HCT116 (cell line): ENCODE results near the gene KCNK4. TPM values are rescaled to one million over a fixed set of nuclear protein-coding genes. Genes with fewer than 3 reads are reported as not detected.

Source experiments
- EGR1 ChIP-seq: IDR thresholded peaks from 2 replicates; pipeline ENCODE4 v1.6.1; 2012; ENCODE audit warnings: low read depth
- POLR2AphosphoS5 ChIP-seq: IDR thresholded peaks from 2 replicates; pipeline ENCODE4 v1.6.1; 2011; ENCODE audit warnings: mild to moderate bottlenecking, low read depth, low read length, moderate library complexity
- SP1 ChIP-seq: IDR thresholded peaks from 2 replicates; pipeline ENCODE4 v1.6.1; 2012; ENCODE audit warnings: low read depth
- microRNA-seq: library from miRNA; unstranded; fragments of <30 nt; microRNA quantifications from one replicate; pipeline ENCODE4, GENCODE V29; 2016; ENCODE audit warnings: borderline number of aligned reads
- total RNA-seq: library from RNA; stranded (reverse); gene quantifications from one replicate; pipeline ENCODE4 v1.2.1, GENCODE V29; 2021; ENCODE audit not compliant: unreplicated experiment
- TF ChIP-seq, protein P1 (sequence below), 3 experiments: fragments of 200-600 bp in 1 of 3; sonication (generic) in 1 of 3; IDR thresholded peaks in 2 of 3; conservative IDR thresholded peaks in 1 of 3; 2 replicates each; pipeline ENCODE4 v1.5.1; 2012 to 2017; ENCODE audit warnings: low read depth in 2 of 3, low read length in 2 of 3, antibody characterized with exemption in 1 of 3, borderline replicate concordance in 1 of 3, control low read depth in 1 of 3, mild to moderate bottlenecking in 1 of 3, mixed read lengths in 1 of 3, mixed run types in 1 of 3, moderate library complexity in 1 of 3; ENCODE audit not compliant: insufficient read depth in 1 of 3

The KCNK4 gene
- total RNA-seq, 1 experiment from 2014 or later, result not detected

GRCh38 chr11:64349404-64349803, 58.3 kb downstream of the KCNK4 start (continued):
- TF ChIP-seq, protein P1, sequence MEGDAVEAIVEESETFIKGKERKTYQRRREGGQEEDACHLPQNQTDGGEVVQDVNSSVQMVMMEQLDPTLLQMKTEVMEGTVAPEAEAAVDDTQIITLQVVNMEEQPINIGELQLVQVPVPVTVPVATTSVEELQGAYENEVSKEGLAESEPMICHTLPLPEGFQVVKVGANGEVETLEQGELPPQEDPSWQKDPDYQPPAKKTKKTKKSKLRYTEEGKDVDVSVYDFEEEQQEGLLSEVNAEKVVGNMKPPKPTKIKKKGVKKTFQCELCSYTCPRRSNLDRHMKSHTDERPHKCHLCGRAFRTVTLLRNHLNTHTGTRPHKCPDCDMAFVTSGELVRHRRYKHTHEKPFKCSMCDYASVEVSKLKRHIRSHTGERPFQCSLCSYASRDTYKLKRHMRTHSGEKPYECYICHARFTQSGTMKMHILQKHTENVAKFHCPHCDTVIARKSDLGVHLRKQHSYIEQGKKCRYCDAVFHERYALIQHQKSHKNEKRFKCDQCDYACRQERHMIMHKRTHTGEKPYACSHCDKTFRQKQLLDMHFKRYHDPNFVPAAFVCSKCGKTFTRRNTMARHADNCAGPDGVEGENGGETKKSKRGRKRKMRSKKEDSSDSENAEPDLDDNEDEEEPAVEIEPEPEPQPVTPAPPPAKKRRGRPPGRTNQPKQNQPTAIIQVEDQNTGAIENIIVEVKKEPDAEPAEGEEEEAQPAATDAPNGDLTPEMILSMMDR (IDR thresholded peaks at IDR 0.05 in 2 of 3, conservative IDR thresholded peaks at IDR 0.05 in 1 of 3; ENCODE audit: borderline replicate concordance in 1 of 3, insufficient read depth in 1 of 3, low read depth in 2 of 3, low read length in 2 of 3), result no peak
- no peak for TF ChIP-seq POLR2AphosphoS5
- no peak for TF ChIP-seq EGR1
- no peak for TF ChIP-seq SP1

Small RNA genes lying within 50 kb of the gene (microRNA-seq; reads per million reads assigned to microRNA genes)
- gene MIR7155, result 1.6 reads per million

Other genes with a start within 250 kb of the KCNK4 start
- 61.1 TPM for gene MACROD1, start 125.2 kb upstream of the KCNK4 start, total RNA-seq
- 336 TPM for gene STIP1, start 105.1 kb upstream of the KCNK4 start, total RNA-seq
- gene FERMT3, start 84.6 kb upstream of the KCNK4 start, total RNA-seq, result 4.3 TPM
- gene TRPT1, start 65.1 kb upstream of the KCNK4 start, total RNA-seq, result 43.2 TPM
- 70.9 TPM for gene NUDT22, start 65.0 kb upstream of the KCNK4 start, total RNA-seq
- gene DNAJC4, start 60.8 kb upstream of the KCNK4 start, total RNA-seq, result 25.8 TPM
- 47.5 TPM for gene VEGFB, start 56.7 kb upstream of the KCNK4 start, total RNA-seq
- gene FKBP2, start 50.2 kb upstream of the KCNK4 start, total RNA-seq, result 69.2 TPM
- 332 TPM for gene PPP1R14B, start 44.4 kb upstream of the KCNK4 start, total RNA-seq
- 106 TPM for gene PLCB3, start 39.8 kb upstream of the KCNK4 start, total RNA-seq
- 51.9 TPM for gene BAD, start 6.6 kb upstream of the KCNK4 start, total RNA-seq
- gene GPR137, start 5.5 kb upstream of the KCNK4 start, total RNA-seq, result 24.4 TPM
- gene CATSPERZ, start 9.1 kb downstream of the KCNK4 start, total RNA-seq, result 1.7 TPM
- gene ESRRA, start 14.2 kb downstream of the KCNK4 start, total RNA-seq, result 62.7 TPM
- gene TRMT112, start 26.3 kb downstream of the KCNK4 start, total RNA-seq, result 328 TPM
- 267 TPM for gene PRDX5, start 26.8 kb downstream of the KCNK4 start, total RNA-seq
- gene CCDC88B, start 48.9 kb downstream of the KCNK4 start, total RNA-seq, result 14.7 TPM
- 67.3 TPM for gene RPS6KA4, start 67.9 kb downstream of the KCNK4 start, total RNA-seq